Uterus (tissue), 2 donors: Measurements from ENCODE around the gene EPM2A.

Source experiments
- POLR2A ChIP-seq, 2 donors: fragments of 450-650 bp; IDR thresholded peaks; one replicate each; pipeline ENCODE4 v1.6.1; 2016; ENCODE audit warnings: antibody characterized with exemption in 2 of 2, mild to moderate bottlenecking in 1 of 2, moderate library complexity in 1 of 2
- TF ChIP-seq, protein P1 (sequence below), 4 experiments: fragments of 200-600 bp in 2 of 4; fragments of 450-650 bp in 2 of 4; sonication (generic) in 2 of 4; IDR thresholded peaks; one replicate each; pipeline ENCODE4 v1.5.1; 2016 to 2019; ENCODE audit warnings: antibody characterized with exemption in 4 of 4, mild to moderate bottlenecking in 2 of 4, moderate library complexity in 1 of 4

DNA sequence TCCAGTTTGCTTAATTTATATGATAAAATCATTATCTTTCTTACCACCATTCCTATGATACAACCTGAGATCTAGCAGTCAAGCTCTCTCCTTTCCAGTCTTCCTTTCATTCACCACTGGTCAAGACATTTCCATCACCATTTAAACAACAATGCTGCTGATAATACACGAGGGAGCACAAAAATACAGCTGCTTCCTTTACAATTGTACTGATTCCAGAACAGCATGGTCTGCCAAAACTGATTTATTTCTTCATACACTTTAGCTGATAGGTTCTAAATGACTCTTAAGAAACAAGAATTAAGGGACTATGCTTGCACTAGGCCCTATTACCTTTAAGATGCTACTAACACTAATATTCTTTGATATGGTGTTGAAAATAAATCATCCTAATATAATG is 65.0 kb downstream of the EPM2A start:
- no peak for TF ChIP-seq POLR2A (IDR thresholded peaks at IDR 0.05)
- TF ChIP-seq, protein P1, sequence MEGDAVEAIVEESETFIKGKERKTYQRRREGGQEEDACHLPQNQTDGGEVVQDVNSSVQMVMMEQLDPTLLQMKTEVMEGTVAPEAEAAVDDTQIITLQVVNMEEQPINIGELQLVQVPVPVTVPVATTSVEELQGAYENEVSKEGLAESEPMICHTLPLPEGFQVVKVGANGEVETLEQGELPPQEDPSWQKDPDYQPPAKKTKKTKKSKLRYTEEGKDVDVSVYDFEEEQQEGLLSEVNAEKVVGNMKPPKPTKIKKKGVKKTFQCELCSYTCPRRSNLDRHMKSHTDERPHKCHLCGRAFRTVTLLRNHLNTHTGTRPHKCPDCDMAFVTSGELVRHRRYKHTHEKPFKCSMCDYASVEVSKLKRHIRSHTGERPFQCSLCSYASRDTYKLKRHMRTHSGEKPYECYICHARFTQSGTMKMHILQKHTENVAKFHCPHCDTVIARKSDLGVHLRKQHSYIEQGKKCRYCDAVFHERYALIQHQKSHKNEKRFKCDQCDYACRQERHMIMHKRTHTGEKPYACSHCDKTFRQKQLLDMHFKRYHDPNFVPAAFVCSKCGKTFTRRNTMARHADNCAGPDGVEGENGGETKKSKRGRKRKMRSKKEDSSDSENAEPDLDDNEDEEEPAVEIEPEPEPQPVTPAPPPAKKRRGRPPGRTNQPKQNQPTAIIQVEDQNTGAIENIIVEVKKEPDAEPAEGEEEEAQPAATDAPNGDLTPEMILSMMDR (IDR thresholded peaks at IDR 0.05): no peak
